GM19438 (cell line): ENCODE data around the gene TOR1B.
"Not testable (repeated sequence)": the region's sequence is repeated elsewhere in the genome, so short reads cannot be mapped to it uniquely, and the experiment has no call there.

Experiments
- ATAC-seq: cut with Tn5 transposase; IDR thresholded peaks from one replicate; pipeline ENCODE4 v1.9.1; 2021; ENCODE audit warnings: low read depth; ENCODE audit not compliant: unreplicated experiment

Gene TOR1B

DNA sequence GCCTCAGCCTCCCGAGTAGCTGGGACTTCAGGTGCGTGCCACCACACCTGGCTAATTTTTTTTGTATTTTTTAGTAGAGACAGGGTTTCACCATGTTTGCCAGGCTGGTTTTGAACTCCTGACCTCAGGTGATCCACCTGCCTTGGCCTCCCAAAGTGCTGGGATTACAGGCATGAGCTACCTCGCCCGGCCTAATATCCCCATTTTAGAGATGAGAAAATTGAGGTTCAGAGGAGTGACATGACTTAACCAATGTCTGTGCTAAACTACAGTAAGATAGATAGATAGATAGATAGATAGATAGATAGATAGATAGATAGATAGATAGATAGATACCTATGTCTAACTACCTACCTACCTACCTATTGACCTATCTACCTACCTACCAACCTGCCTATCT, 26.9 kb upstream of the TOR1B start:
- ATAC-seq = not testable (repeated sequence)

DNA sequence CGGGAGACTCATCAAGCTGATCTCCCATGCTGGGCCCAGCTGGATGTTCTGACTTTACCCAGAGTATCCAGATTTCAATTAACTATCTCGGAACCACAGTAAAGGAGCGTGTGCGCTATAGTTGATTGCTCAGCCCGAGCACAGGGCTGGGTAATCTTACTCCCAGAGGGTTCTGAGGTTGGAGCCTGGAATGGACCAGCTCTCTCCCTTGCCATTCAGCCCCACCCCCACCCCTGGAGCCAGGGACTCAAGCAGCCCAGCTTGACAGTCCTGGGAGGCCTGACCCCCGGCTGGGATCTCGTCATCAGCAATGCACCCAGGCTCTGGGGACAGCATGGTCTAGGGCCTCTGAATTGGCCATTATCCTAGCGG, 26.4 kb upstream of the TOR1B start:
- no peak for ATAC-seq

- no peak for ATAC-seq
Measured at GRCh38 chr9:129776938-129777768, 25.8 kb upstream of the TOR1B start.

- ATAC-seq = no peak
Measured at GRCh38 chr9:129777769-129778130, 25.2 kb upstream of the TOR1B start.

DNA sequence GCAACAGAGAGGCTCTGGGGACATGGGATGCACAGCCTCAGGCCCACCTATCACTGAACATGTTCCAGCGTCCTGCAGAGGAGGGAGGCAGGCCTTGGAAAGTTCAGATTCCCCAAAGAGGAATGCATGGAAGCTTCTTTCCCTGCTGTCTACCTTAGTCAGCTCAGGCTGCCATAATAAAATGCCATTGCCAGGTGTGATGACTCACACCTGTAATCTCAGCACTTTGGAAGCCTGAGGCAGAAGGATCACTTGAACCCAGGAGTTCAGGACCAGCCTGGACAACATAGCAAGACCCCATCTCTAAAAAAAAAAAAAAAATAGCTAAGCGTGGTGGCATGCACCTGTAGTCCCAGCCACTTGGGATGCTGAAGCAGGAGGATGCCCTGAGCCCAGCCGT, 24.5 kb upstream of the TOR1B start:
- no peak for ATAC-seq

DNA sequence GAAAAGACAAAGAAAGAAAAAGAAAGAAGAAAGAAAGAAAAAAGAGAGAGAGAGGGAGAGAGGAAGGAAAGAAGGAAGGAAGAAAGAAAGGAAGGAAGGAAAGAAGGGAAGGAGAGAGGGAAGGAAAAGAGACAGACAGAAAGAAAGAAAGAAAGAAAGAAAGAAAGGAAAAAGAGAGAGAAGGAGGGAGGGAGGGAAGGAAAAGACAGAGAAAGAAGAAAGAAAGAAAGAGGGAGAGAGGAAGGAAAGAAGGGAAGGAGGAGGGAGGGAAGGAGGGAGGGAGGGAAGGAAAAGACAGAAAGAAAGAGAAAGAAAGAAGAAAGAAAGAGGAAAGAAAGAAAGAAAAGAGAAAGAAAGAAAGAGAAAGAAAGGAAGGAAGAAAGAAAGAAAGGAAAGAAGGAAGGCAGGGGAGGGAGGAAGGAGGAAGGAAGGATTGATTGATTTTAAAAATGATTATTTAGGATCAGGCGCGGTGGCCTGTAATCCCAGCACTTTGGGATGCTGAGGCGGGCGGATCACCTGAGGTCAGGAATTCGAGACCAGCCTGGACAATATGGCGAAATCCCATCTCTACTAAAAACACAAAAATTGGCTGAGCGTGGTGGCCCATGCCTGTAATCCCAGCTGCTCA, 23.3 kb upstream of the TOR1B start:
- no peak for ATAC-seq

GRCh38 chr9:129781131-129781530, 21.9 kb upstream of the TOR1B start:
- no peak for ATAC-seq

DNA sequence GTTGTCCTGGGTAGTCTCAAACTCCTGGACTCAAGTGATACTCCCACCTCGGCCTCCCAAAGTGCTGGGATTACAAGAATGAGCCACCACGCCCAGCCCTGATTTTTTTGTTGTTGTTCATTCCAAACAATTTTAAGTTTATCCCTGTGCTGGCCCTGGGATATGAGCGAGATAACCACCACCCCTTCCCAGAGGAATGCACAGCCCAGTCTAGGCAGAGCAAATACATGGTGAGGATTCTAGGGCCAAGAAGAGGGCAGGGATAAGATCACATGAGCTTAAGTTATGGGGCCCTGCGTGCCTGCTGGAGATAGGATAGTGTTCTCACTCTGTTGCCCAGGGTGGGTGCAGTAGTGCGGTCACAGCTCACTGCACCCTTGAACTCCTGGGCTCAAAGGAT, 21.0 kb upstream of the TOR1B start:
- ATAC-seq = no peak

DNA sequence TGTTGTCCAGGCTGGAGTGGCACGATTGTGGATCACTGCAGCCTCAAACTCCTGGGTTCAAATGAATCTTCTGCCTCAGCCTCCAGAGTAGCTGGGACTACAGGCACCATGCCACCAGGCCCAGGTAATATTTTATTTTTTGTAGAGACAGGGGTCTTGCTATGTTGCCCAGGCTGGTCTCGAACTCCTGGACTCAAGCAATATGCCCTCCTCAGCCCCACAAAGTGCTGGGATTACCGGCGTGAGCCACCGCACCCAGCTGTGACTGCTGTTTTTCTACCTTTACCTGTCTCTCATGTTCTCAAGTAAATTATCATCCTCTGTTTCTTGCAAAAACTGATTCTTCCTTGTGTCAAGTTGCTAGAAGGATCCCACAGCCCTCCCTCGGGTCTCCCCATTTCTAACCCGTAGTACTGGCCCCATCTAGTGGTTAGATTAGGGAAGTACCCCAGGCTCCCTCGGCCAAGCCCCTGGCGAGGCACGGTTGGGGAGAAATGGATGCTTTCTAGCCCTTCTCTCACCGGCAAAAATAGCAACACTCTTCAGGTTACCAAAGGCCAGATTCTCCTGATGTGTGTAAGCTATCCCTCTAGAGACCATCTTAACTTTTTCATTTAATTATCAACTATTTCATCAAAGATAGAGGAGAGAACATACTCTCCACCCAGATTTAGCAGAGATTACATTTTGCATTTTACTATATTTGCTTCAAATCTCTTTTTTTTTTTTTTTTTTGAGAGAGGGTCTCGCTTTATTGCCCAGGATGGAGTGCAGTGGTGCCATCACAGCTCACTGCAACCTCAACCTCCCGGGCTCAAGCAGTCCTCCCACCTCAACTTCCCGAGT, 19.2 kb upstream of the TOR1B start:
- ATAC-seq = no peak

GRCh38 chr9:129784970-129785369, 18.0 kb upstream of the TOR1B start:
- ATAC-seq = not testable (repeated sequence)

DNA sequence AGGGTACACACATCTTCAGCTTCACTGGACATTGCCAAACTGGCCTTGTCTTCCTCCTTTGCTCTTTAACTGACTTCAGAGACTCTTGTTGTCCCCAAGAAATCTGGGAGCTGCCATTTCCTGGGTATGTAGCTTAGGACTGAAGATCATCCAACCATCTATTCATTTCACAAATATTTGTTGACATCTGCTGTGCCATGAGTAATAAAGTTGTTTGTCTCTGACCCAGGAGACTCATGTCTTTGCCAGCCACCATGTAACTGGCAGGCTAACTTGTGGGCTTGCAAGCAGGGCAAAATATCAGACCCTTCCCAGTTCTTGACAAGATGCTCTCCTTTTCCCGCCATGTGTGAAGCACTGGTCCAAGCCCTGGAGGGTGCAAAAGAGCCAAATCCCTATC, 17.1 kb upstream of the TOR1B start:
- no peak for ATAC-seq

GRCh38 chr9:129786481-129786880, 16.5 kb upstream of the TOR1B start:
- ATAC-seq = no peak

DNA sequence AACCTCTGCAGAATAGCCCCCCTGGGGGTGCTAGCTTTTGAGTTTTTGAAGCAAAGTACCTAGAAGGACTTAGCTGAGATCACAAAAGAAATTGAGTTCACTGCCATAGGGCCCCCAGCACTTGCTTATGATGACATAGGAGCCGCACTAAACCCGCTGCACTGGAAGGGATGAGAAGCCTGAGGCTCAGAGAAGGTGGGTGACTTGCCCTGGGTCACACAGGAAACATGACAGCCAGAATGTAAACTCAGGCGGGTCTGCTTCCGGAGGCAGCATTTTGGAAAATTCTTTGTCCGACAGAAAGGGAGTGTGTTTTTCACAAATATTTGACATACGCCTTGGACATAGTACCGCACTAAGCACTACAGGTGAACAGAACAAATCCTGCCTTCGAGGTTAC, 8.4 kb upstream of the TOR1B start:
- no peak for ATAC-seq

GRCh38 chr9:129796029-129796428, 7.0 kb upstream of the TOR1B start:
- ATAC-seq = not testable (repeated sequence)

DNA sequence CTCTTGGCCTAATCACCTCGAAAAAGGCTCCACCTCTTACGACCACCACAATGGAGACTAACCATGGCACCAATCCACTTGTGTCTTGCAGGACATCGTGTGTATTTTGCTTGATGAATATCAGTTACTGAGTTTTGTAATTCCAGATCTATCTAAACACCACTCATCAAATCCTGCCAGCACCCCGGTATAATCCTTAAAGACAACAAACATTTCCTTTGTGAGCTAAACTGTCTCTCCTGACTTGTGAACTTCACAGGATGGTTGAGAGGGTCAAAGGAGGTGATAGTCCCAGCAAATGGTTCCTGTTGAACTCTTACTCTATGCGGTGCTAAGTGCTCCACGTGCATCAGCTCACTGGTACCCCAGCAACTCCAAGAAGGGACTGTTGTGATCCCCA, 4.0 kb upstream of the TOR1B start:
- no peak for ATAC-seq

DNA sequence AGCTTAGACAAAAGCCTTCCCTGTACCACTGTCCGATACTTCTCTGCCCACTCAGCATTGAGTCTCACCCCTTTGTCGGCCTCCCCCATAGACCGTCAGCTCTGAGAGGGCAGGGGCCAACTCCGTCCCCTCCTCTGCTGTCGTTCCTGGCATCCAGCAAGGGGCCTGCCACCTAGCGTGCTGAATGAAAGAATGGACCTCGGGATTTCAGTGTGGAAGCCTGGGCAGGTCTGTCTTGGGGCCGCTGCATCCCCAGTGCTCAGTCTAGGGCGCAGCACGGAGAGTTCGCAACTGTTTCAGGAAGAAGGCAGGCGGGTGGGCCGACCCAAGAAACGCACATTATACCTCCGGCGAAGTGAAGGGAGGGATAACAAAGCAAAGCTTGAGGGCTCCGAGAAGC, 1.5 kb upstream of the TOR1B start:
- no peak for ATAC-seq

GRCh38 chr9:129803676-129804060, 684 bp downstream of the TOR1B start:
- ATAC-seq = peak; percentile 9

DNA sequence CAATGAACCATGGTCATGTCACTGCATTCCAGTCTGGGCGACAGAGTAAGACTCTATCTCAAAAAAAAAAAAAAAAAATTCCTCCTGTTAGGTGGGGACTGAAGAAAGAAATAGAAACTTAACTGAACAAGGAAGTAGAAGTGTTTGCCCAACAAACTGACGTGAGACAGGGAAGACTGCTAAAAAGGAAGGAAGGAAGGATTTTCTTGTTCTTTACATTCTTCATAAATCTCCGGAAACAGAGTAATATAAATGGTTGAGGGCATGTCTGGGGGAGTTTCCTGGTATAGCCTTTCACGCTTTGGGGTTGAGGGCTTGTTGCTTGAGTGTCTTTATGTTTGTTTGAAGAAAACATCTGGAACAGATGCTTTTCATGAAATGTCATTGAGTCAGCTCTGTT, 3.1 kb downstream of the TOR1B start:
- ATAC-seq = no peak

- ATAC-seq = no peak
Measured at GRCh38 chr9:129809346-129809745, 6.4 kb downstream of the TOR1B start.

GRCh38 chr9:129810116-129810515, 7.1 kb downstream of the TOR1B start:
- no peak for ATAC-seq

- no peak for ATAC-seq
Measured at GRCh38 chr9:129810788-129811187, 7.8 kb downstream of the TOR1B start.

DNA sequence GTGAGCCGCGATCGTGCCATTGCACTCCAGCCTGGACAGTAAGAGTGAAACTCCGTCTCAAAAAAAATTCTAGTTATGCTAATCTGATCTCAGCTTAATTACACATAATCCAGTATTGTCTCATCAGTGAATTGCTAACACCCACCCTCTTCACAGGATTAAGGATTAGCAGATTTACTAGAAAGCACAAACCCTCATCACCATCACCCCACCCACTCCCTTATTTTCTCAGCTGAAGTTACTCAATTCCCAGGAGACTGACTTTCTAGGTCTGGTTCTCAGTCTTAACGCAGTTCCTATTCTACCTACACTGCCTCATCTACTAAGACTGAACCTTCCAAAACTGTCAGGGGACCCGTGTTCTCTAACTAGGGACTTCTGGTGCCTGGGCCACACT, 9.0 kb downstream of the TOR1B start:
- ATAC-seq = no peak
